Activated CD4-positive, alpha-beta T cell treated with anti-CD3 and anti-CD28 coated beads, Interleukin-2, amount 50 U/mL, for 16 hours (primary cell): ENCODE measurements around the gene RNF144A.
A peak's percentile ranks its signal among the peaks of the same experiment; 100 is the strongest.

ENCODE experiments used
- DNase-seq: peaks from one replicate; pipeline ENCODE4 v3.0.0-alpha.2; 2020

Gene RNF144A

GRCh38 chr2:7053650-7054265, 136.5 kb downstream of the RNF144A start:
- DNase-seq, result no peak

GRCh38 chr2:7057865-7058400, 140.7 kb downstream of the RNF144A start:
- DNase-seq, result peak; percentile 22

GRCh38 chr2:7060156-7060555, 142.9 kb downstream of the RNF144A start:
- no peak for DNase-seq

GRCh38 chr2:7060631-7061449, 143.6 kb downstream of the RNF144A start:
- no peak for DNase-seq

- no peak for DNase-seq
Observed at GRCh38 chr2:7061450-7061789, 144.2 kb downstream of the RNF144A start.

- DNase-seq, result no peak
Observed at GRCh38 chr2:7061921-7062320, 144.7 kb downstream of the RNF144A start.

GRCh38 chr2:7063789-7064188, 146.6 kb downstream of the RNF144A start:
- no peak for DNase-seq

- no peak for DNase-seq
Observed at GRCh38 chr2:7068457-7068856, 151.2 kb downstream of the RNF144A start.

GRCh38 chr2:7070483-7070882, 153.3 kb downstream of the RNF144A start:
- DNase-seq, result no peak

- no peak for DNase-seq
Observed at GRCh38 chr2:7071154-7071553, 153.9 kb downstream of the RNF144A start.

GRCh38 chr2:7071916-7072556, 154.8 kb downstream of the RNF144A start:
- DNase-seq, result no peak

- DNase-seq, result no peak
Observed at GRCh38 chr2:7073901-7074300, 156.7 kb downstream of the RNF144A start.

- DNase-seq, result no peak
Observed at GRCh38 chr2:7075834-7076233, 158.6 kb downstream of the RNF144A start.

- DNase-seq, result no peak
Observed at GRCh38 chr2:7077660-7078267, 160.6 kb downstream of the RNF144A start.

GRCh38 chr2:7083580-7084509, 166.6 kb downstream of the RNF144A start:
- DNase-seq, result peak; percentile 46

GRCh38 chr2:7084601-7085000, 167.4 kb downstream of the RNF144A start:
- DNase-seq, result no peak

- no peak for DNase-seq
Observed at GRCh38 chr2:7089284-7089683, 172.1 kb downstream of the RNF144A start.

- DNase-seq, result no peak
Observed at GRCh38 chr2:7089898-7090510, 172.8 kb downstream of the RNF144A start.

GRCh38 chr2:7093376-7093775, 176.2 kb downstream of the RNF144A start:
- no peak for DNase-seq
